ENCODE measurements around the gene KIF4A.
"Not testable (repeated sequence)": the region's sequence is repeated elsewhere in the genome, so short reads cannot be mapped to it uniquely, and the experiment has no call there.

KIF4A gene

DNA sequence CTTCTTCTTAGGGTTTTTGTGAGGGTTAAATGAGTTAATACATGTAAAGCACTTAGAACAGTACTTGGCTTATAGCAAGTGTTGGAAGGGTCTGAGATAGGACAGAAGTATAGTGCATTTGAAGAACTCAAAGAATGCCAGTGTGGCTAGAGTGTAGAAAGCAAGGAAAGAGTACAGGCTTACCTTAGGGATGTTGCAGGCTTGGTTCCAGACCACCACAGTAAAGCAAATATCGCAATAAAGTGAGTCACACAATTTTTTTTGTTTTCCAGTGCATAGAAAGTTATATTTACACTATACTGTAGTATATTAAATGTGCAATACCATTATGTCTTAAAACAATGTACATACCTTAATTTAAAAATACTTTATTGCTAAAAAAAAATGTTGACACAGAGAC, 41.3 kb downstream of the KIF4A start:
- no peak overlapping the region for H3K4me3 ChIP-seq (ENCODE audit: low read length)
- DNase-seq (ENCODE audit: low read depth): no peak
- TF ChIP-seq CTCF (conservative IDR thresholded peaks at IDR 0.05; ENCODE audit: low read depth, low read length): no peak

DNA sequence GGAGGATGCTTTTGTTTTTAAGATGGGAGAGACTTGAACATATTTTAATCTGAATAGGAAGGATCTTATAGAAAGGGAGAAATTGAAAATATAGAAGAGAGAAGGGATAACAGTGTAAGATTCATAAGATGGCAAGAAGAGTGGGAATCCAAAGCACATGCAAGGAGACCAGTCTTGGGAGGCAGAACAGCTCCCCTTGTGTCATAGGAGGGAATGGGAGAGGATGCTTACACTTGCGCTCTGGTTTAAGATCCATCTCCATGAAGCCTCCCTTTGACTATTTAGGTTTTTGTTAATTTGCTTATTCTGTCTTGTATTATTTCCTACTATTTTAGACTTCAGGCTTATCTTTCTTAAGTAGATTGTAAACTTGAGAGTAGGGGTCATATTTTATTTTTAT, 42.7 kb downstream of the KIF4A start:
- DNase-seq (ENCODE audit: low read depth): no peak
- TF ChIP-seq CTCF (conservative IDR thresholded peaks at IDR 0.05; ENCODE audit: low read depth, low read length): no peak
- H3K4me3 ChIP-seq (ENCODE audit: low read length): no peak overlapping the region

- TF ChIP-seq CTCF (conservative IDR thresholded peaks at IDR 0.05; ENCODE audit: low read depth, low read length): no peak
- no peak for DNase-seq (ENCODE audit: low read depth)
- H3K4me3 ChIP-seq (ENCODE audit: low read length): no peak overlapping the region
Observed at GRCh38 chrX:70336767-70337166, 46.9 kb downstream of the KIF4A start.

DNA sequence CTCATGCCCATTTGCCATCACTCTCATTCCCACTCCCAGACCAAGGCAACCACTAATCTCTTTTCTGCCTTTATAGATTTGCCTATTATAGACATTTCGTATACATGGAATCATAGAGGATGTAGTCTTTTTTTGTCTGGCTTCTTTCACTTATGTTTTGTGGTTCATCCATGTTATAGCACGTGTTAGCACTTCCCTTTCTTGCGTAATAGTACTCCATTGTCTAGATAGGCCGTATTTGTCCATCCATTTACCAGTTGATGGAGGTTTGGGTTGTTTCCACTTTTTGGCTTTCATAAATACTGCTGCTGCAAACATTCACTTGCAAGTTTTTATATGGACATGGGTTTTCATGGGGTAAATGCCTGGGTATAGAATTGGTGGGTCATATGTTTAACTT, 48.4 kb downstream of the KIF4A start:
- H3K4me3 ChIP-seq (ENCODE audit: low read length): no peak overlapping the region
- TF ChIP-seq CTCF (conservative IDR thresholded peaks at IDR 0.05; ENCODE audit: low read depth, low read length): no peak
- DNase-seq (ENCODE audit: low read depth): no peak

- no peak overlapping the region for H3K4me3 ChIP-seq (ENCODE audit: low read length)
- no peak for DNase-seq (ENCODE audit: low read depth)
- no peak for TF ChIP-seq CTCF (conservative IDR thresholded peaks at IDR 0.05; ENCODE audit: low read depth, low read length)
Observed at GRCh38 chrX:70343435-70343834, 53.5 kb downstream of the KIF4A start.

DNA sequence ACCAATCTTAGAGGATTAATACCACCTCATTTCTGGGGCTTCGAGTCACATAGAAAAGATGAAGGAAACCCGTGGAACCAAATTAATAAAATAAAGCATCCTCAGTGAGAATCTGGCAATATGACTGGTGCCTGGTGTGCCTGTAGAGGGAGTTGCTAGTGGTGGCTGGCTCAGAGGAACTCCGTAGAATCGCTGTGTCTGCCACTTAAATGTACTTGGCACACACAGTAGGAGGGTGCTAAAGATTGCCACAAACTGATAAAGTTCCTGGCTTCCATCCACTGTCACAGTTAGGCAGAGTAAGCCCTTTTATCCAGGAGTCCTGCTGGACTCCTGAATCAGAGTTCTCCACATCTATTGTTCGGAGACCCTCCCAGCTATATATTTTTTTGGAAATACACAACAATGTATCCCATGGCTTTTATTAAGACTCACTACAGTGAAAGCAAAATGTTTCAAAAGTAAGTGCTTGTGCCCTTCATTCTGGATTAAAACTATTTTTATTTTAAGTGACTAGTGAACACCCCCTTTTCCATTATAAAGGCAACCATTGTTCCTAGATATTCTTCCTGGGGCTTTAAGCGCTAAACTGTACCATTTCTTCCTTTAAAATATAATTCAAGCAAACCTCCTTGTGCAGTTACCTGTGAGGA, 56.6 kb downstream of the KIF4A start:
- DNase-seq (ENCODE audit: low read depth): no peak
- H3K4me3 ChIP-seq (ENCODE audit: low read length): no peak overlapping the region
- TF ChIP-seq CTCF (conservative IDR thresholded peaks at IDR 0.05; ENCODE audit: low read depth, low read length): no peak

GRCh38 chrX:70348825-70349224, 58.9 kb downstream of the KIF4A start:
- not testable (repeated sequence) for DNase-seq (ENCODE audit: low read depth); H3K4me3 ChIP-seq (ENCODE audit: low read length)

GRCh38 chrX:70349367-70350125, 59.6 kb downstream of the KIF4A start:
- not testable (repeated sequence) for H3K4me3 ChIP-seq (ENCODE audit: low read length); DNase-seq (ENCODE audit: low read depth)

Data from retinal pigment epithelial cell (primary cell).